ENCODE measurements around the gene CLMP. TPM values are rescaled to one million over a fixed set of nuclear protein-coding genes. Genes with fewer than 3 reads are reported as not detected.

The CLMP gene
- total and polyA plus RNA-seq, 7 experiments from 2014 or later = 0.08 to 0.60 (median 0.27) TPM

DNA sequence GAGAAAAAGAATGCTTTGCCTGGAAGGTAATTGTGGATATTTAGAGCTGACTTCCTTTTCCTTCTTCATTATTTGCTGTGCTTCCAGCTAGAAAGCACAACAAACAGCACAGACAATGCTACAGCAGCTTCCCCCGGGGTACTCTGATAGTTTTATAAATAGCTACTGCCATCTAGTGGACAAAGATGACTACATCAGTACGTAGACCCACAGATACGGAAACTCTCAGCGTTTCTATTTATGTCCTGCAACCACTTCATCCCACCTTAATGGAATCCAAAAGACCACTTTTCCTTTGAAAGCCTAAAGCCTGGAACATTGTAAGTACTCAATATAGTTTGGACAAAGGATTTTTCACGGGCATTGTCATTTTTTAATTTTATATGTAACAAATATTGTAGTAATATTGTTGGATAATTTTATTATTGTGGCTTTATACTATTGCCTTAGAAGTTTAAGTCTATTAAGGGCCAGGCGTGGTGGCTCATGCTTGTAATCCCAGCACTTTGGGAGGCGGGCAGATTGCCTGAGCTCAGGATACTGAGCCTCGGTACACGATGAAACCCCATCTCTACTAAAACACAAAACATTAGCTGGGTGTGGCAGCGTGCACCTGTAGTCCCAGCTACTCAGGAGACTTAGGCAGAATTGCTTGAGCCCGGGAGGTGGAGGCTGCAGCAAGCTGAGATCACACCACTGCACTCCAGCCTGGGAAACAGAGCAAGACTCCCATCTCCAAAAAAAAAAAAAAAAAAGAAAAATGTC is 140.6 kb downstream of the CLMP start:
- H3K4me3 Mint-ChIP-seq = peak overlapping the region in 9 of 10 donors; percentile 20 to 100 (median 65)
- H3K27me3 Mint-ChIP-seq = no peaks in the 10 kb centered on the region
- Histone ChIP-seq H3K4me1 (ENCODE audit: control insufficient read depth in 2 of 2, insufficient read depth in 2 of 2, low read length in 2 of 2) (peaks cover 50 to 56% of the 10 kb centered on the region in 2 donors), H3K9me3 (ENCODE audit: control insufficient read depth in 2 of 3, low read length in 3 of 3) (no peaks in the 10 kb centered on the region), H3K36me3 (ENCODE audit: control insufficient read depth in 2 of 3, insufficient read depth in 3 of 3, low read length in 3 of 3) (peaks cover 33 to 59% (median 40%) of the 10 kb centered on the region in 3 experiments), H3K27ac (ENCODE audit: low read depth, low read length) (peak overlapping the region; percentile 38), H3K4me3 (ENCODE audit: low read length) (peak overlapping the region; percentile 11), H3K27me3 (ENCODE audit: control insufficient read depth in 2 of 2, insufficient read depth in 2 of 2, low read length in 2 of 2) (no peaks in the 10 kb centered on the region)
- H3K36me3 Mint-ChIP-seq = peaks cover 10 to 58% (median 42%) of the 10 kb centered on the region in 5 donors
- CTCF ChIA-PET = interaction anchor here (0.5 to 9.3 kb wide), 27 partner anchors 7 to 259 kb away, joined by 3 to 119 read pairs (median 4); partner anchors contain the start of gene HSPA8
- ATAC-seq (peak; percentile 87), DNase-seq (peak in 7 of 9 donors; percentile 52 to 75 (median 67))
- H3K4me1 Mint-ChIP-seq = peaks cover 42 to 60% (median 55%) of the 10 kb centered on the region in 7 donors
- POLR2A ChIA-PET = interaction anchor here (0.6 to 24.1 kb wide), 17 partner anchors 9 to 1862 kb away, joined by 3 to 653 read pairs (median 3); partner anchors contain the start of gene HSPA8
- peak overlapping the region; percentile 69 to 100 (median 92) for H3K27ac Mint-ChIP-seq
- intact Hi-C loops (cut with micrococcal nuclease) = loop anchor here (1.0 to 10.0 kb wide), 7 partner anchors 8 to 258 kb away; partner anchors contain the start of gene HSPA8 (in 1 of the 2)
- no peaks in the 10 kb centered on the region for H3K9me3 Mint-ChIP-seq

GRCh38 chr11:123052901-123053721 is 141.9 kb downstream of the CLMP start:
- DNase-seq (no peak), ATAC-seq (no peak)
- H3K27ac Mint-ChIP-seq = peak overlapping the region in 5 of 9 donors; percentile 18 to 90 (median 47)
- peaks cover 36 to 43% of the 10 kb centered on the region in 2 donors for H3K4me1 ChIP-seq (ENCODE audit: control insufficient read depth in 2 of 2, insufficient read depth in 2 of 2, low read length in 2 of 2)
- H3K36me3 Mint-ChIP-seq = peaks cover under 1 to 44% (median 28%) of the 10 kb centered on the region in 5 donors
- CTCF ChIA-PET = interaction anchor here (0.6 to 9.3 kb wide), 14 partner anchors 11 to 1562 kb away, joined by 3 to 119 read pairs (median 6); no protein-coding TSS in a partner anchor
- no peak overlapping the region for H3K4me3 Mint-ChIP-seq
- H3K27ac ChIP-seq (ENCODE audit: low read depth, low read length) = no peak overlapping the region
- H3K4me3 ChIP-seq (ENCODE audit: low read length) = no peak overlapping the region
- peaks cover 0 to under 1% (median 0%) of the 10 kb centered on the region in 5 donors for H3K27me3 Mint-ChIP-seq
- H3K36me3 ChIP-seq (ENCODE audit: control insufficient read depth in 2 of 3, insufficient read depth in 3 of 3, low read length in 3 of 3) = peaks cover 22 to 46% (median 26%) of the 10 kb centered on the region in 3 experiments
- no peaks in the 10 kb centered on the region for H3K9me3 Mint-ChIP-seq
- no peaks in the 10 kb centered on the region for H3K9me3 ChIP-seq (ENCODE audit: control insufficient read depth in 2 of 3, low read length in 3 of 3)
- intact Hi-C loops (cut with micrococcal nuclease) = loop anchor here in 1 of 2 donors (10.0 kb wide), 1 partner anchor 188 kb away; no protein-coding TSS in a partner anchor
- no peaks in the 10 kb centered on the region for H3K27me3 ChIP-seq (ENCODE audit: control insufficient read depth in 2 of 2, insufficient read depth in 2 of 2, low read length in 2 of 2)
- POLR2A ChIA-PET = interaction anchor here (0.6 to 24.1 kb wide), 11 partner anchors 10 to 308 kb away, joined by 3 to 653 read pairs (median 3); partner anchors contain the start of gene HSPA8
- H3K4me1 Mint-ChIP-seq = peaks cover 28 to 47% (median 41%) of the 10 kb centered on the region in 7 donors

- intact Hi-C loops (cut with micrococcal nuclease) = loop anchor here in 1 of 2 donors (10.0 kb wide), 1 partner anchor 187 kb away; no protein-coding TSS in a partner anchor
These were observed 143.4 kb downstream of the CLMP start for GRCh38 chr11:123051634-123052033.

GRCh38 chr11:123051146-123051545 is 143.9 kb downstream of the CLMP start:
- peaks cover 17 to 23% of the 10 kb centered on the region in 2 donors for H3K4me1 ChIP-seq (ENCODE audit: control insufficient read depth in 2 of 2, insufficient read depth in 2 of 2, low read length in 2 of 2)
- no peak overlapping the region for H3K4me3 ChIP-seq (ENCODE audit: low read length)
- no peak overlapping the region for H3K4me3 Mint-ChIP-seq
- no peak overlapping the region for H3K27ac ChIP-seq (ENCODE audit: low read depth, low read length)
- H3K9me3 Mint-ChIP-seq = no peaks in the 10 kb centered on the region
- DNase-seq (no peak), ATAC-seq (no peak)
- no peaks in the 10 kb centered on the region for H3K27me3 ChIP-seq (ENCODE audit: control insufficient read depth in 2 of 2, insufficient read depth in 2 of 2, low read length in 2 of 2)
- peaks cover 2 to 28% (median 7%) of the 10 kb centered on the region in 3 experiments for H3K36me3 ChIP-seq (ENCODE audit: control insufficient read depth in 2 of 3, insufficient read depth in 3 of 3, low read length in 3 of 3)
- intact Hi-C loops (cut with micrococcal nuclease) = loop anchor here in 1 of 2 donors (10.0 kb wide), 1 partner anchor 186 kb away; no protein-coding TSS in a partner anchor
- no peaks in the 10 kb centered on the region for H3K9me3 ChIP-seq (ENCODE audit: control insufficient read depth in 2 of 3, low read length in 3 of 3)
- ChIA-PET POLR2A (no interaction called here), CTCF (interaction anchor here (0.6 kb wide), 1 partner anchor 49 kb away, joined by 4 read pairs; no protein-coding TSS in a partner anchor)
- H3K4me1 Mint-ChIP-seq = peaks cover 15 to 27% (median 22%) of the 10 kb centered on the region in 7 donors
- peaks cover 0 to 10% (median 0%) of the 10 kb centered on the region in 5 donors for H3K27me3 Mint-ChIP-seq
- peaks cover 0 to 25% (median 13%) of the 10 kb centered on the region in 5 donors for H3K36me3 Mint-ChIP-seq
- H3K27ac Mint-ChIP-seq = no peak overlapping the region

More at GRCh38 chr11:123051634-123052033, 143.4 kb downstream of the CLMP start:
- Mint-ChIP-seq H3K9me3 (no peaks in the 10 kb centered on the region), H3K27me3 (peaks cover 0 to 8% (median 0%) of the 10 kb centered on the region in 5 donors), H3K4me1 (peaks cover 16 to 32% (median 27%) of the 10 kb centered on the region in 7 donors), H3K36me3 (peaks cover 0 to 30% (median 16%) of the 10 kb centered on the region in 5 donors), H3K4me3 (no peak overlapping the region), H3K27ac (peak overlapping the region in 3 of 9 donors; percentile 5 to 50 (median 34))
- H3K4me3 ChIP-seq (ENCODE audit: low read length) = no peak overlapping the region
- CTCF ChIA-PET = interaction anchor here (0.6 kb wide), 1 partner anchor 49 kb away, joined by 4 read pairs; no protein-coding TSS in a partner anchor
- peaks cover 7 to 33% (median 12%) of the 10 kb centered on the region in 3 experiments for H3K36me3 ChIP-seq (ENCODE audit: control insufficient read depth in 2 of 3, insufficient read depth in 3 of 3, low read length in 3 of 3)
- no peak for ATAC-seq
- H3K27ac ChIP-seq (ENCODE audit: low read depth, low read length) = no peak overlapping the region
- peaks cover 22 to 28% of the 10 kb centered on the region in 2 donors for H3K4me1 ChIP-seq (ENCODE audit: control insufficient read depth in 2 of 2, insufficient read depth in 2 of 2, low read length in 2 of 2)
- POLR2A ChIA-PET = interaction anchor here (1.0 kb wide), 1 partner anchor 188 kb away, joined by 3 read pairs; no protein-coding TSS in a partner anchor
- H3K9me3 ChIP-seq (ENCODE audit: control insufficient read depth in 2 of 3, low read length in 3 of 3) = no peaks in the 10 kb centered on the region
- H3K27me3 ChIP-seq (ENCODE audit: control insufficient read depth in 2 of 2, insufficient read depth in 2 of 2, low read length in 2 of 2) = no peaks in the 10 kb centered on the region
- DNase-seq = no peak

GRCh38 chr11:123047947-123048293 is 147.1 kb downstream of the CLMP start:
- no peaks in the 10 kb centered on the region for H3K9me3 Mint-ChIP-seq
- H3K4me3 ChIP-seq (ENCODE audit: low read length) = no peak overlapping the region
- intact Hi-C loops (cut with micrococcal nuclease) = no loop called here
- no peaks in the 10 kb centered on the region for H3K9me3 ChIP-seq (ENCODE audit: control insufficient read depth in 2 of 3, low read length in 3 of 3)
- POLR2A ChIA-PET = interaction anchor here (1.4 to 1.8 kb wide), 2 partner anchors 9 to 11 kb away, joined by 4 to 6 read pairs; no protein-coding TSS in a partner anchor
- no peak overlapping the region for H3K4me3 Mint-ChIP-seq
- CTCF ChIA-PET = interaction anchor here (1.4 kb wide), 1 partner anchor 30 kb away, joined by 3 read pairs; no protein-coding TSS in a partner anchor
- H3K27me3 Mint-ChIP-seq = peaks cover 0 to 10% (median 0%) of the 10 kb centered on the region in 5 donors
- H3K27me3 ChIP-seq (ENCODE audit: control insufficient read depth in 2 of 2, insufficient read depth in 2 of 2, low read length in 2 of 2) = no peaks in the 10 kb centered on the region
- H3K27ac Mint-ChIP-seq = no peak overlapping the region
- DNase-seq = no peak
- H3K4me1 Mint-ChIP-seq = no peaks in the 10 kb centered on the region
- peaks cover 0 to 7% (median 0%) of the 10 kb centered on the region in 5 donors for H3K36me3 Mint-ChIP-seq
- H3K4me1 ChIP-seq (ENCODE audit: control insufficient read depth in 2 of 2, insufficient read depth in 2 of 2, low read length in 2 of 2) = no peaks in the 10 kb centered on the region
- no peak for ATAC-seq
- no peak overlapping the region for H3K27ac ChIP-seq (ENCODE audit: low read depth, low read length)
- H3K36me3 ChIP-seq (ENCODE audit: control insufficient read depth in 2 of 3, insufficient read depth in 3 of 3, low read length in 3 of 3) = no peaks in the 10 kb centered on the region

Measured in naive thymus-derived CD4-positive, alpha-beta T cell (primary cell).